Stimulated activated CD4-positive, alpha-beta T cell treated with anti-CD3 and anti-CD28 coated beads, Interleukin-1b, Interleukin-23, amount 100 ng/mL, for 4 hours (primary cell): ENCODE data around the gene ARHGEF12.
"Not testable (repeated sequence)": the region's sequence is repeated elsewhere in the genome, so short reads cannot be mapped to it uniquely, and the experiment has no call there.

Experiments used
- DNase-seq, 2 donors: peaks; one replicate each; pipeline ENCODE4 v3.0.0-alpha.2; 2020; ENCODE audit warnings: low read depth in 2 of 2

Gene ARHGEF12

DNA sequence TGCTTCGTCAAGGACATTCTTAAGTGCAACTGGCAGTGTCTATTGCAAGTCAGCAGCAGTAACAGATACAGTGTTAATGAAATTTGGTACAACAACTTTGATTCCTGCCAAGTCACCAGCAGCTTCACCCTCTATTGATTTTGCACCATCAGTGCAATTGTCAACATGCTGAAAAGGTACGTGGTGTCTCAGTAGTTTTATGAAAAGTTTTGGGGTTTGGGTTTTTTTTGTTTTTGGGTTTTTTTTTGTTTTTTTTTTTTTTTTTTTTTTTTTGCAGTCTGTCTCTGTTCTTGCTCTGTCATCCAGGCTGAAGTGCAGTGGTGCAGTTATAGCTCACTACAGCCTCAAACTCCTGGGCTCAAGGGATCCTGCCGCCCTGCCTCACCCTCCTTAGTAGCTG is 156.3 kb downstream of the ARHGEF12 start:
- no peak for DNase-seq

DNA sequence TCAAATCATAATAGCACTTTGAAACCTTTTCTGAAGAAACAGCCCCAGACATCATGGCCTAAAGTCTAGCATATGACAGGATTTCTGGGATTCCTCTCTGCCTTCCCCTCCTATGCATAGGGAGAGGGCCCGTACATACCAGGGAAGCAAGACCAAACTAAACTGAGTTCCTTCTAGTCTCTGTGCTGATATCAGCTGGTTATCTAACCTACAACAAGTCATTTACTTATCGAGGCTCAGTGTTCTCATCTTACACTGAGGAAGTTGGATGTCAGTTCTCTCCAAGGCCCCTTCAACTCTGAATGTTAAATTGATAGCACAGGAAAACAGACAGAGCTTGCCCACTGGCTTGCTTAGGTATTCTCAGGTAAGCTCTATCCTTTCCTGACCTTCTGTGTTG is 158.4 kb downstream of the ARHGEF12 start:
- DNase-seq, result no peak

DNA sequence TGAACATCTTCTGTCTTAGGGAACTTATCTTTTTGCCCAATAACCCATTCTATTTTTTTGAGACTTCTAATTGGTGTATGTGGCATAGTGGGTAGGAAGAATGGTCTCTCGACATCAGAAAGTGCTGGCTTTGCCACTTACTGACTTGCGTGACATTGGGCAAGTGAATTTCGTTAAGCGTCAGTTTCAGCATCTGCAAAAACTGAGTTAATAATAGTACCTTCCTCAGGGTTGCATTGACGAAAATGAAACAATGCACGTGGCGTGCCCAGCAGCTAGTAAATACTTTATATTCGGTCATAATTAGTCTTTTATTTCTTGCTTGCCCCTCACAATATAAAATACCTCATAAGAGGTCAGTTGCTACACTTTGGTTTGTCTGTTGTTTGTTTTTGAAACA is 162.9 kb downstream of the ARHGEF12 start:
- no peak for DNase-seq

DNA sequence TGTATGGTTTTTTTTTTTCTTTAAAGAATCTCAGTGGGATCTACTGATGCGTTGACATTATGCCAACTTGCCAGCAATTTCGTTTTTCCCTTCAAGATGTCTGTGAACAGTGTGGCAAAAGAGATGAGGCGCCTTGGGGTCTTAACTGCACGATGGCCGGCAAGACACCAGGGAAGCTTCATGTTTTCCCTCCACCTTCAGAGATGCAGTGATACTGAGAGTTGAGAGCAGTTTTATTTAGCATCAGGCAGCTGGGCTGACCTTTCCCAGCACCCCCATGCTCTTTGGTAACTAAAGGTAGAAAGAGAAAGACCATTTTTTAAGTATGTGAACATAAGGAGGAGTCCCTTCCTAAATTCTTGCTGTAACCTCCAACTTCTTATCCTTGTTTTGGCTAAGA is 163.6 kb downstream of the ARHGEF12 start:
- DNase-seq, result no peak

DNA sequence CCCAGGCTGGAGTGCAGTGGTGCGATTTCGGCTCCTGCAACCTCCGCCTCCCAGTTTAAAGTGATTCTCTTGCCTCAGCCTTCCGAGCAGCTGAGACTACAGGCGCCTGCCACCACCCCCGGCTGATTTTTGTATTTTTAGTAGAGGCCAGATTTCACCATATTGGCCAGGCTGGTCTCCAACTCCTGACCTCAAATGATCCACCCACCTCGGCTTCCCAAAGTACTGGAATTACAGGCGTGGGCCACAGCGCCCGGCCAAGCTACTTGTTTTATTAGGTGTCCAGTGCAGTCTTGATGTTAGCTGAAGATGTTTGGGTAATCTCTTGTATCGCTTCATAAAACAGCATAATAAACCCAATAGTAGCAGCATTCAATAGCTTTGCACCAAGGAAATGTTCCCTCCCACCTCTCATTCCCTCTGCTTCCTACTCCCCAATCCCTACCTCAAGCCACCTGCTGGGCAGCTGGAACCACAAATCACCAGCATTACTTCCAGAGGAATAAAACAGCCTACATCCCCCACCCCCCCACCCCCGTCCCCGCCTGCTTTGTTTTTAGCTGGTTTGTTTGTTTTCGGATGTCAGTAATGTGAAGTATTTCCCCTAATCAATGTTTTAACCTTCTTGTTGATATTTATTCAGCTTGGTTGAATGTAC is 164.3 kb downstream of the ARHGEF12 start:
- DNase-seq, result no peak

DNA sequence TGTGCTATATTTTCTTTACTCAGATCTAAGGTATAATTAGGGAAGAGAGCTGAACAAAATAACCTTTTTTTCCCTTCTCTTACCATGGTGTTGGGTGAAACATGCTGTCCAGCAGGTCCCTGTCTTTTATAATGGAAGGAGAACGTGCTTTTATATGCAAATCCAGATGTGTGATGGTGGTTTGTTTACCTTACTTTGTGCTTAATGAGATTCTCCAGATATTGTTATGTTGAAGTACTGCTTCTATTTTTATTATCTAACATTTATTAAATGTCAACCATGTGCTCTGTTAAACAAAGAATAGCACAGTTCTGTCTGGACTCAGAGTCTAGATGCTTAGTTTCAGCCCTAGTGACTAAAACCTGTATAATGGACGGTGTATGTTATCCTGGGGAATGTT is 165.2 kb downstream of the ARHGEF12 start:
- DNase-seq, result no peak

DNA sequence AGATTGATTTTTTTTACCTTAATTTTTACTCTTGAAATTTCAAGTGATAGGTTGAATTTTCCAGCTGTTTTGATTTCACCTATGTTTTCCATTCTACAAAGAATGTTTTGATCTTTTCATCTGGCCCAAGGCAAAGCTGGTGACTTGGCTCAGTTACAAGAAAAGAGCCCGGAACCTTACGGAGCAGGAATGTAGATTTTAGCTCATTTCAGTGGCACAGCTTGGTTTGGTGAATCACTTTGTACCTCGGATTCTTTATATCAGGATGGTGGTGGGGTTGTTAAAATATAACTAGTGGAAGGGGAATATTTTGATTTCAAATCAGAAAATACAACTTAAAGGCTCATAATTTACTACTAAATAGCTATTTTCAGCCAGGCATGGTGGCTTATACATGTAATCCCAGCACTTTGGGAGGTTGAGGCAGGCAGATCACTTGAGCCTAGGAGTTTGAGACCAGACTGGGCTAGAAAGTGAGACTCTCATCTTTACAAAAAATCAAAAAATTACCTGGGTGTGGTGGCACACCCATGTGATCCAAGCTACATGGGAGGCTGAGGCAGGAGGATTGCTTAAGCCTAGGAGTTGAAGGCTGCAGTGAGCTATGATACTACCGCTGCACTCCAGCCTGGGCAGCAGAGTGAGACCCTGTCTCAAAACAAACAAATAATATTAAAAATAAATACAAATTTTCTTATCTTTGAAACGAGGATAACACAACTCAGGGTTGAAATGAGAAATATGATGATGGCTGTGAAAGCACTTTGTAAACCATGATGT is 166.0 kb downstream of the ARHGEF12 start:
- no peak for DNase-seq

DNA sequence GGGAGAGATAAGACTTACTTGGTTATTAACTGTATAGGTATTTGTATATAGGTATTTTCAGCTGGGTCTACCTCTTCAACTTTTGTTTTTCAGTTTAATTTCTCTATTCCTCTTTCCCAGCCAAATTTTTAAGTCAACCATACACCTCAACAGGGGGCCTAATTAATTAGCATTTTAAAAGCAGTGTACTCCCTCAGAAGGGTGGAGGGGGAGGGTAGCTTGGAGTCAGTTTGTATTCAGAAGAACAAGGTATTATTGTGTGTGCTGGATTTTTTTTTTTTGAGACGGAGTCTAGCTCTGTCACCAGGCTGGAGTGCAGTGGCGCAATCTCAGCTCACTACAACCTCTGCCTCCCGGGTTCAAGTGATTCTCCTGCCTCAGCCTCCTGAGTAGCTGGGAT is 167.3 kb downstream of the ARHGEF12 start:
- not testable (repeated sequence) for DNase-seq

DNA sequence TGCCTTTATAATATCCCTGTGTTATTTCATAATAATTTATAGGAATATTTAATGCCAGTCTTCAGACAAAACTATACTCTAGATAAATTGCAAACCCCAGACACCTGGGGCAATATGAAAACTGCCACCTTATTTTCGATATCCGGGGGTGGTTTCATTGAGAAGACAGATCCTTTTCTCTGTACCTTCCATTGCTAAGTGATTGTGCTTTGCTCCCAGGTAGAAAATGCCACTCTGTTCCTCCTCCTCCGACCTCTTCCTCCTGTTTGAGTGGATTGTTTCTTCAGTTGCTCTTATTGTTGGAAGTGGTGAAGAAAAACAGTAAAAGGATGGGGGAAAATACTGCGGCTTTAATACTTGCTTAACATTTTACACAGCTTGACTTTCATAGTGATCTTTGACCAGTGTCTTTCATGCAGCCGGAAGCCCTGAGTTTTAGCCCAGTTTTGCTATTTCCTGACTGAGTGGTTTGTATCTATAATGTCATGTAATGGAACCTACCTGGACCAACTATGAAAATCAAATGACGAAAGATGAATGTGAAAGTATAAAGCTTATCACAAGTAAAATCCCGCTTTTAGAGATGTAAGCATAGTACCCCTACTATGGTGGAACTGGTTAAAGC is 169.7 kb downstream of the ARHGEF12 start:
- DNase-seq, result no peak

DNA sequence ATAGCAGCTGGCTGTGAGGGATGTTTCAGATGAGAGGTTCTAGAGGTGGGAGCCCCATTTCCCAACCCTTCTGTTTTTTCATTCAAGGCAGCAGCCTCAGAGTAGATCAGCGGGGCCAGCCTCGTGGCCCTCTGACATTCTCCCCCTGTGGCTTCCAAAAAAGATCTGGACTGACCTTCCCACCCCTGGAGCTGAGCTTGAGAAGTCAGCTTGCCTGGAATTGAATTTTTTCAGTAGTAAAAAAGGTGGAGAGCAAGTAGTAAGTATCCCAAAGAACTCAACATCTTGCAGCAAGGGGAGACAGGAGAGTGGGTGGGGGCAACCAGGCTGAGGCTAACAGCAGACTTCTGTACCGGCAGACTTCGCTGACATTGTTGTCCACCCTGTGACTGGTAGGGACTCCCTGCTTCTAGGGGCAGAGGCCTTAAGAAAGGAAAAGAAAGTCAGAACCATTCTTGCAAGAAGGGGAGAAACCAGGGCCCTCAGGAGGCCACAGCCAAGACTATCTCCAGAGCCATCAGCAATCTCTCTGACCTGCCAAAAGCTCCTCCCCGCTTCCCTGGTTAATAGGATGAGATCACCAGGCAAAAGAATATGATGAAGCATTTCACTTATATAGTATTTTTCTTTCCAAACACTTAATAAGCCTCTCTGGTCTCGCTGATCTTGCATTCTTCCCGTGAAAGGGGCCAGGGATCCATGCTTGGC is 173.3 kb downstream of the ARHGEF12 start:
- no peak for DNase-seq

DNA sequence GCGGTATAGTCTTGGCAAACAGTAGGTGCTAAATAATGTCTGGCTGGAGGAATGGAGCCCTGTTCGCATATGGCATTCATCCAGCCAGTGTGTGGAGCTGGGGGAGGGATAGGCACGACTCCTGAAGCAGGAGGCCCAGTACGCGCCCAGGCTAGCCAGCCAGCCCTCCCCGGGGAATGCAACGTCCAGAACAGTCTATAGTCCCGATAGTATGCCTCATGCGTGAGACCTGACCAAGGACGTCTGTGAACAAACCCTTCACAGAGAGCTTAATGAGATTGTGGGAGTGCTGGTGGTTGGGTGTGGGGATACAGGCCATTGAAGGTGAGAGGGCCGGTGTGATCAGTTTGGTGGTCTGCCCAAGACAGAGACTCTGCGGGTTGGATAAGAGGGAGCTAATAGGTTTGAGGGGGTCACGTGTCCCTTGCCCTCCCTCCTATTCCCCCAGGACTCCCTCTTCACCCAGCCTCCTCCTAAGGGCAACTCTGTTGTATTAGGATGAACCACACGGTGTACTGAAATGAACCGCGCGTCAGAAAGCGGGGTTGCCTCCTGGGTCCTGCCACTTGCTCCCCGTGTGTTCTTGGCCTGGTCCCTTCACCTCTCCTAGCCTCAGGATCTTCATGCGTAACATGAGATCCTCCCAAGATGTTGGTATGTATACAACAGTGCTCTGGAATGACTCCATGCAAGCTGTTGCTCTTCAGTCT is 174.3 kb downstream of the ARHGEF12 start:
- DNase-seq, result no peak

DNA sequence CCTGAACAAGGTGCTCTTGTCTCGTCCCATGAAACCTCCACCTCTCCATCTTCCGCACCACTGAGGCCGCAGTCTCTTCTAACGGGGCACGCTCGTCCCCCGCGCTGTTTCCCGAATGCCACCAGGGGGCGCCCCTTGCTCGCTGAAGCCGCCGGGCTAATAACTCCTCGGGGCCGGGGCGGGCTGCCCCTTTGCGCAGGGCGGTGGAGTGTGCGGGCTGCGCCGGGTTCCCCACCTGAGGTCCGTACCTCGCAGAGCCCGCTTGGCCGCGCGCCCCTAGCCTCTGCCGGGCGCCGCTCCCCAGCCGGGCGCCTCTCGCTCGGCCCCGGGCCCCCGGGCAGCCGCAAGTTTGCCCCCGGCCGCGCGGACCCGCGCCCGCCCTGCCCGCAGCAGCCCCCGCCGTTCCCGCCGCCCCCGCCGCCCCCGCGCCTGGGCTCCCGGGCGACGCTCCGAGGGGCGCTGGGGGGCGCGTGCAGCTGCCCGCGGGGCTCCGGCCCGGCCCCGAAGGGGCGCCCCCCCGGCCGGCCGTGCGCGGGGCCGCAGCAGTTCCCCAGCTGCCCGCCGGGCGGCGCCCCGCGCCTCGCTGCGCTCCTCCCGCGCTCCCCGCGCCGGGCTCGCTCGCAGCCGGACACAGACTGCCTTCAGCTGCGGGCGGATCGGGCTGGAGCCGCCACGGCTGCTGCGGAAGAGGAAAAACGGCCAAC is 175.1 kb downstream of the ARHGEF12 start, which contains the start of gene GRIK4:
TSS of gene GRIK4 (plus strand) at position 633 of the 704 bp plus-strand sequence. CDS start 148,571 bp downstream, outside the sequence.
- peak; percentile 63 to 76 for DNase-seq

DNA sequence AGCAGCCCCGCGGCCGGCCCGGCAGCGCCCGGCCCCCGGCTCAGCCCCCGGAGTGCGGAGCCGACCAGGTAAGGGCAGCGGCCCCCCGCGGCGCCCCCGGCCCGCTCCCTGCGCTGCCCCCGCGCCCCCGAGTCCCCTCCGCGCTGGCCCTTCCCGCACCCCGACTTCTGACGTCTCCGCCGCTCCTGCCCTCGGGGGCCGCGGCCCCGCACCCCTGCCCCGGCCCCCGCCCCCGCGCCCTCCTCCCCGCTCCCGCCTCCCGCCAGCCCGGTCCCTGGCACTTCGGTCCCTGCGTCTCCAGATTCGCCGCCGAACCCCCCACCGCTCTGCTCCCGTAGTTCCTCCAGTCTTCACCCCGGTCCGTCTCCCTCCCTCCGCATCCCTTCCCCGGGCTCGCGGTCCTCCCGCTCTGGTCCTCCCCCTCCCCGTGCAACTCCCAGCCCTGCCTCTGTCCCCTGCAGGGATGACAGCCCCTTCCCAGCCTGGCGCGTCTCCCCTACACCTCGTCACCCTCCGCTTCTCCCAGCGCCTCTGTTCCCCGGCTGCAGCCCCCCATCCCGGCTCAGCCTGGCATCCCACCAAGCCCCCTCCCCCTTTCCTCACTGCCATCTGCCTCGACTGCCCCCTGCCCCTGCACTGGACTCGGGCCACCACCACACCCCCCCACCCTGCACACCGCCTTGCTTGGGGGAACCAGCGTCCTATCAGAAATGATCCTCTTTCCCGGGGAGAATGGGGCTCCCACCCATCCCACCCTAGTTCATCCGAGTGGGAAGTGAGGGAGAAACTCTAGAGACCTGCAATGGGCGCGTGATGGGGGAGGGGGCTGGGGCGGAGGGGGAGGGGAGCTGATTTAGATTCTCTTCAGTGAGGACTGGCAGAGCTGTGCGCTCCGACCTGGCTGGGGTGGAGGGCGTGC is 175.9 kb downstream of the ARHGEF12 start:
- no peak for DNase-seq

DNA sequence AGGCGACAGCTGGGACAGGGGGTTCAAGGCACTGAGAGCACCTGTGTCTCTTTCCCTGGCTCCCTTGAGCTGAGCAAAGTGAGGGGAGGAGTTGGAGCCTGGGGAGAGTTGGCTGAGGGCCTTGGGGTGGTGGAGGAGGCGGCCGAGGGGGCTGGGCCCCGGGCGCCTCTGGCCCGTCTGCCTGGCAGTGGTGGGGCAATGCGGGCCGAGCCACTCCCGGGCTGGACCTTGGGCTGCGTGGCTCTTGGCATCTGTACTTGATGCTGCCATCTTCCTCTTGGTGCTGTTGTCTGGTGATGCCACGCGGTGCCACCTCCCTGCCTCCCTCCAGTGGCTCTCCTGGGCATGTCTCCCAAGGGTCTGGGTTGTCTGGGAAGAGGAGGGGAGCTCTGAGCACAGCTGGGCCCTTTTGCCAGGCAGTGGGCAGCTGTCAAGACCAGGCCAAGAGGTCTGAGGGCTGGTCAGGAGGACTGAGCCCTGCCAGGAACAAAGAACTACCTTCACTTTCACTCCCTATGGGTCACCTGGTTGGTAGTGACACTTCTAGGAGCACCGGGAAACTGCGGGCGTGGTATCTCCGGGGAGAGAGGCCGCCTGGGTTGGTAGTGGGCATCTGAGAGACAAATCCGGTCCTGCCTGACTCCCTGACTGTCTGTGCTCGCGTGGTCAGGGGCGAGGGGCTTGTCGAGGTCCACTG is 176.7 kb downstream of the ARHGEF12 start:
- DNase-seq, result no peak

DNA sequence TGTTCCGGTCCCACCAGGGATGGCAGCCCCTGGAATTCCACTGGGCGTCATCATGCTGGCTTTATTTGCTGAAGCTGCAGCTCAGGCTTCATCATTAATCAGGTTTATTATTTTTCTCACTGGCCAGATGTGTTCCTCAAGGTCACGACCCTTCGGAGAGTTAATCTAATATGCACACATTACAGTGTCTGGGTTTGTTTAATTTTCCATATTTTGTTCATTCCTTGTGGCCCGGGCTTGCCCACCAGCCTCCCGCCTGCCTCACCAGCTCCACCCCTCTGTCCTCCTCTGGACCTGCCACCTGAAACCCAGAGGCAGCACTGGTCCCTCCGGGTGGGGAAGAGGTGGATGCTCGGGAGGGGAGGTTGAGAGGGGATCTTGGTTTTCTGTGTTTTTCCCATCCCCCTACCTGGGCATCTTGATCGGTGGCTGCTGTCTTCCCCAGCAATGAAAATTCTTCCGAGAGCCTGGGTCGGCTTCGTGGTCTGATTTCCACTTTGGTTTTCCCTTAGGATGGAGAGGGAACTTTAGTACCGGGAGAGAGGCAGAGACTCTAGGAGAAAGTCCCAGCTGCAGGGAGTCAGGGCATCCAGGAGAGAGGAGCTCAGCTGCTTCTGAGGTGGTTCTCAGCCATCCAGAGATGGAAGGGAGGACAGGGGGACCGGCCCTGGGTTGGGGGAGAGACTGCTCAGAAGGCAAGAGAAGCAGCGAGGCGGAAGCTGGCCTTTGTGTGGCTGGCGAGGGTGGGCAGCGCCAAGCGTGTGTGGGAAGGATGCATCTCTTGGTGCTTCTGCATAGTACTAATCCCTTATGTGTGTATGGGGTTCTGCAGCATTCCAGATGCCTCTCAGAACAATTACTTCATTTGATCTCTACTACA is 177.5 kb downstream of the ARHGEF12 start:
- no peak for DNase-seq

DNA sequence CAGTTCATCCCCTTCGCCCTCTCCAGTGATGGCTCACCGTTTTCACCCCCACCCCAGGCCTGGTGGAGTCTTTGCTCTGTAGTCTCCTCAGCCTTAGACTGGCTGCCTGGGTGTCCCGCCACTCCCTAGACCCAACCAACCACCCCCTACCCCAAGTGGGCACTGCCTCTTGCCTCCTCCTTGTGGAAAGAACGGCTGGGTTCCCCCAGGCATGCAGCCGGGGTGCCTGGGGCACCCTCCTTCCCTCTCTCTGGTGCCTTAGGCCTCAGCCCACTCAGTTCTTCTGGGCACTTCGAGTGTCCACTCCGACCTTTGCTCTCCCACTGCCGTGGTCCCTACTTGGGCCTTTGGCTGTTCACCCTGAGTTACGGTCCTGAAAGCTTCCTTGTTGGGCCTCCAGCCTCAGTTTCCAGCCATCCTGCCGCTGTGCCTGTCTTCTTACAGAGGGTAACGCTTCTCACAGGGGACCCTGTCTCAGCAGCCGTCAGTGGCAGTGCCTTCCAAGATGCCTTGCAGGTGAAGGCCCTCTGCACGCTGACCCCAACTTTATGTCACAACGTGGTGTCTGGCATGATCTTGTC is 178.4 kb downstream of the ARHGEF12 start:
- no peak for DNase-seq

DNA sequence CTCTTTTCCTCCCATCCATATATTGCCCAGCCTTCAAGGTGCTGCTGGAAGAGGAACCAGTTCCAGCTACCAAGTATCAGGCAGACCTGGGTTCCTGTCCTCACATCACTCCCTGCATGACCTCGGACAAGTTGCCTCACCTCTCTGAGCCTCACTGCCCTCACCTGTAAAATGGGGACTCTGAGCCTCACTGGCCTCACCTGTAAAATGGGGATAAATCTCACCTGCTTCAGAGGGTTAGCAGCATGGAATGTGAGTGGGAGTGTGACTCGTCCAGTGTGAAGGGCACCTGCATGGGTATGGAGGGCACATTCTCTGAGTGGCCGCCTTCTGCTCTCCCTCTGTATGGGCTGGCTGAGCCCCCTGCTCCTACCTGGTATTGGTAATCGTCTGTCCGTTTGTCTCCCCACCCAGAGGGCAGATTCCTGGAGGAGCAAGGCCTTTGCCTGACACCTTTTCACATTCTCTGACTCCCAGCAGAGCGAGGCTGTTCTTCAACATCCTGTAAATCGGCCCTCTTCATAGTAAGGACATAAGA is 179.0 kb downstream of the ARHGEF12 start:
- DNase-seq, result no peak
